Body of pancreas (tissue), 4 donors: ENCODE measurements around the gene ZNF747. TPM values are rescaled to one million over a fixed set of nuclear protein-coding genes. Genes with fewer than 3 reads are reported as not detected.
A peak's percentile ranks its signal among the peaks of the same experiment; 100 is the strongest.

ENCODE experiments used
- ATAC-seq: fragments of 150-250 bp; one replicate; pipeline ENCODE4 v1.9.1; 2016
- DNase-seq, 4 donors: peaks; one replicate each; pipeline ENCODE4 v3.0.0-alpha.2; 2019
- H3K27ac ChIP-seq, 4 donors: fragments of 200-600 bp; sonication (generic); 1 replicate in 3 of 4; 2 replicates in 1 of 4; pipeline versions ENCODE4 v1.5.1 to v1.6.1; 2016 to 2019; ENCODE audit warnings: mild to moderate bottlenecking in 1 of 4, mixed read lengths in 1 of 4, moderate library complexity in 1 of 4
- H3K27me3 ChIP-seq, 2 donors: fragments of 200-600 bp; sonication (generic); one replicate each; pipeline ENCODE4 v1.6.0; 2016; ENCODE audit warnings: mild to moderate bottlenecking in 1 of 2
- H3K36me3 ChIP-seq, 2 donors: fragments of 200-600 bp; sonication (generic); replicated peaks in 1 of 2; 2 replicates each; pipeline ENCODE4 v1.5.1; 2016; ENCODE audit warnings: low read depth in 2 of 2; ENCODE audit not compliant: insufficient read depth in 1 of 2
- H3K4me1 ChIP-seq: fragments of 200-600 bp; sonication (generic); one replicate; pipeline ENCODE4 v1.6.0; 2016
- H3K4me3 ChIP-seq, 2 donors: fragments of 200-600 bp; sonication (generic); 1 replicate in 1 of 2; 2 replicates in 1 of 2; pipeline ENCODE4 v1.5.1; 2016 to 2019
- H3K9me3 ChIP-seq, 3 donors: fragments of 200-600 bp; sonication (generic); 1 replicate in 2 of 3; 2 replicates in 1 of 3; pipeline ENCODE4 v1.5.1; 2016
- POLR2A ChIP-seq, 3 donors: fragments of 450-650 bp; IDR thresholded peaks; one replicate each; pipeline ENCODE4 v1.6.1; 2016; ENCODE audit warnings: antibody characterized with exemption in 3 of 3, mild to moderate bottlenecking in 2 of 3
- WGBS, 2 donors: methylation state at CpG; one replicate each; pipeline ENCODE4 v1.1.5; 2017; 5-methylcytosine and 5-hydroxymethylcytosine counted together
- intact Hi-C: fragments of 100-400 bp; cut with DNase I; formaldehyde crosslinking; loops from one replicate; pipeline ENCODE4 v1.15.1; 2023
- total RNA-seq, 2 donors: library from RNA; depleted of rRNA; stranded (reverse); fragments of >200 nt; gene quantifications; one replicate each; pipeline ENCODE4 v1.1.0, GENCODE V29; 2016
- TF ChIP-seq, protein P1 (sequence below), 7 experiments: fragments of 450-650 bp in 4 of 7; fragments of 200-600 bp in 3 of 7; sonication (generic) in 3 of 7; IDR thresholded peaks; one replicate each; pipeline ENCODE4 v1.5.1; 2016 to 2019; ENCODE audit warnings: antibody characterized with exemption in 7 of 7

Gene ZNF747
- total RNA-seq, 2 donors from 2014 or later = 10.2 to 11.4 TPM

DNA sequence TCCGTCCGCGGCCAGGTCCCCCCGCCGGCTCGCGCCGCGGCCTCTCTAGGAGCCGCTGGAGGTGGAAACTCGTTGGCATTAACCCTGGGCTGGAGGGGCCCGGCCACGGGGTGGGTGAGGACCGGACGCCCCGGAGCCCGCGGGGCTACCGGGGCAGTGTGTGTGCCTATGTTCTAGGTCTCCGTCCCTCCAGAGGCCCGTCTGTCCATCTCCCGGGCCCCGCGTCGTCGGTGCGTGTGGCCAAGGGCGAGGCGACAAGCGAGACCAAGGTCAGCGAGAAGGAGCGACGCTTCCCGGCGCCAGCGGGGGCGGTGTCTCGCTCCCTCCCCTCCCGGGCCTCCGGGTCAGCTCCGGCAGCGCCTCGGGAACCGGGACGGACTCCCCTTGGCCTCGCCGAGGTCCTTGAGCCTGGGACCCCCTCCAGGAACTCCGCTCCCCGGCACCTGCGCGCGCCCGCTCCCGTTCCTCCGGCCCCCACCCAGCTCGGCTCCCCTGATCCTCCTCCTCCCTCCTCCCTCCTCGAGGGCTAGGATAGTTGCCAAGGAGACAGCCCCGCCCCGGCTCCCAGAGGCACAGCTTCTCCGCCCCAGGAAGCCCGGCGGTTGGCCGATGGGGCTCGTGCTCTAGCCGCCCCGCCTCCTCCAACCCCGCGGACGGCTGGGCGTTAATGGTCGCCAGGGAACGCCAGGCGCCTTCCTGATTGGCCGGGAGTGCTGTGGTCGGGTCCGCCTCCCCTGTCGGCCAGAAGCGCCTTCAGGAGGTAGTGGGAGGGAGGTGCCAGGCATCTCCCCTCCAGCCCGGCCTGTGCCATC lies 7.6 kb downstream of the ZNF747 start:
- DNase-seq = peak; percentile 98 to 99 (median 99)
- intact Hi-C loops = no loop called here
- 0 to 1% methylated on average over 11 to 63 of the region's 79 CpGs for WGBS, 2 donors

DNA sequence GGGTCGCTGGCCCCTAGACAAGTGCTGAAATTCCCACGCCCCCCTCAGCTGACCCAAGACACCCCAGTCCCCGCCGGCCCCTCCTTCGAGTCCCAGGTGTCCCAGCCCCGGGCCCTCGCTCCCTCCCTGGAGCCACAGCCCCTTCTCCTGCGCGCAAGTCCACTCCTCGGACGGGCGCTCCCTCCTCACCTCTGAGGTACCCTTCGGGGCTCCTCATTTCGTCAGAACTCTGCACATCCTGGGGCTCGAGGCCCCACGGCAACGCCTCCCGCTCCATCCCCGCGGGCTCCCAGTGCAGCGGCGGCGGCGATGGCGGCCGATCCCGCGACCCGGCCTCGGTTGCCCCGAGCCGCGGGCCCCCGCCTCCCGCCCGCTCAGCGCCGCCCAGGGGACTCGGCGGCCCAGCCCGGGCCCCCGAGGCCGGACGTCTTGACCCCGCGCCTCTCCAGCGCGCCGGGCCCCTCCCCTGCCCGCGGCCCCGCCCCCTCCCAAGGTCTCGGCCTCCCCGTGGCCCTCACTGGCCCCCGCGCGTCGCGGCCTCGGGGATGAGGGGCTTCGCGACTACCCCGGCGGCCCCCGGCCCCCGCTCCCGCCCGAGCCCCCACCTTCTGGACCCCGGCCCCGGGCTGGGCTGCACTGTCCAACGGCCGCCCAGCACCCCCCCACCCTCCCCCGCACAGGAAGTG lies 8.4 kb downstream of the ZNF747 start, which contains the start of gene ZNF768:
TSS of gene ZNF768 (minus strand) at position 430 of the 686 bp plus-strand sequence. CDS start at position 277, 153 bp downstream.
- intact Hi-C loops = no loop called here

More for the DNA sequence above, 7.6 kb downstream of the ZNF747 start:
- peak overlapping the region; percentile 46 to 80 for H3K4me3 ChIP-seq
- no peaks in the 10 kb centered on the region for H3K9me3 ChIP-seq
- no peaks in the 10 kb centered on the region for H3K27me3 ChIP-seq
- ATAC-seq = peak; percentile 92
- peak; percentile 74 to 91 (median 87) for TF ChIP-seq POLR2A (IDR thresholded peaks at IDR 0.05)
- TF ChIP-seq, protein P1, sequence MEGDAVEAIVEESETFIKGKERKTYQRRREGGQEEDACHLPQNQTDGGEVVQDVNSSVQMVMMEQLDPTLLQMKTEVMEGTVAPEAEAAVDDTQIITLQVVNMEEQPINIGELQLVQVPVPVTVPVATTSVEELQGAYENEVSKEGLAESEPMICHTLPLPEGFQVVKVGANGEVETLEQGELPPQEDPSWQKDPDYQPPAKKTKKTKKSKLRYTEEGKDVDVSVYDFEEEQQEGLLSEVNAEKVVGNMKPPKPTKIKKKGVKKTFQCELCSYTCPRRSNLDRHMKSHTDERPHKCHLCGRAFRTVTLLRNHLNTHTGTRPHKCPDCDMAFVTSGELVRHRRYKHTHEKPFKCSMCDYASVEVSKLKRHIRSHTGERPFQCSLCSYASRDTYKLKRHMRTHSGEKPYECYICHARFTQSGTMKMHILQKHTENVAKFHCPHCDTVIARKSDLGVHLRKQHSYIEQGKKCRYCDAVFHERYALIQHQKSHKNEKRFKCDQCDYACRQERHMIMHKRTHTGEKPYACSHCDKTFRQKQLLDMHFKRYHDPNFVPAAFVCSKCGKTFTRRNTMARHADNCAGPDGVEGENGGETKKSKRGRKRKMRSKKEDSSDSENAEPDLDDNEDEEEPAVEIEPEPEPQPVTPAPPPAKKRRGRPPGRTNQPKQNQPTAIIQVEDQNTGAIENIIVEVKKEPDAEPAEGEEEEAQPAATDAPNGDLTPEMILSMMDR (IDR thresholded peaks at IDR 0.05) = peak in 6 of 7 experiments; percentile 21 to 52 (median 46)
- H3K27ac ChIP-seq = peak overlapping the region; percentile 99 to 100 (median 100)
- H3K4me1 ChIP-seq = peaks cover 32% of the 10 kb centered on the region
- H3K36me3 ChIP-seq = no peaks in the 10 kb centered on the region

DNA sequence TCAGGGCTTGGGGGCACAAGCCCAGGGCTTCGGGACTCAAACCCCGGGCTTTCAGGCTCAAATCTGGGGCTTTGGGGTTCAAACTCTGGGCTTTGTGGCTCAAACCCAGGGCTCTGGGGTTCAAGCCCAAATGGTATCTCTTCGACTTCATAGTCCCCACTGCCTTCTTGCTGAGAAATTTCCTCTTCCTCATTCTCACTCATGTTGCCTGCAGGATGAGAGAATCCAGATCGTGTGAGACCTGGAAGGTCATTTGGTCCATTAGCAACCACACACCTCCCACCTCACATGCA lies 8.9 kb downstream of the ZNF747 start:
- no peak for DNase-seq
- no peaks in the 10 kb centered on the region for H3K27me3 ChIP-seq
- no peak for TF ChIP-seq POLR2A (IDR thresholded peaks at IDR 0.05)
- TF ChIP-seq, protein P1 (IDR thresholded peaks at IDR 0.05) = no peak
- WGBS, 2 donors = 49 to 52% methylated on average over 4 of the region's 4 CpGs
- no peak for ATAC-seq
- H3K27ac ChIP-seq = peak overlapping the region; percentile 99 to 100 (median 100)
- H3K36me3 ChIP-seq = no peaks in the 10 kb centered on the region
- no peaks in the 10 kb centered on the region for H3K9me3 ChIP-seq
- peak overlapping the region in 1 of 2 donors; percentile 46 for H3K4me3 ChIP-seq
- peaks cover 32% of the 10 kb centered on the region for H3K4me1 ChIP-seq
- intact Hi-C loops = no loop called here

More for the DNA sequence above, 8.4 kb downstream of the ZNF747 start, which contains the start of gene ZNF768:
- no peaks in the 10 kb centered on the region for H3K27me3 ChIP-seq
- H3K27ac ChIP-seq = peak within 1 kb of the TSS; percentile 99 to 100 (median 100)
- no peaks in the 10 kb centered on the region for H3K9me3 ChIP-seq
- TF ChIP-seq, protein P1 (IDR thresholded peaks at IDR 0.05) = no peak
- TF ChIP-seq POLR2A (IDR thresholded peaks at IDR 0.05) = no peak
- ATAC-seq (peak; percentile 22), DNase-seq (peak; percentile 28 to 46 (median 35))
- peaks cover 32% of the 10 kb centered on the region for H3K4me1 ChIP-seq
- 0% methylated on average over 2 to 57 of the region's 73 CpGs for WGBS, 2 donors
- no peaks in the 10 kb centered on the region for H3K36me3 ChIP-seq
- peak within 1 kb of the TSS; percentile 46 to 80 for H3K4me3 ChIP-seq

DNA sequence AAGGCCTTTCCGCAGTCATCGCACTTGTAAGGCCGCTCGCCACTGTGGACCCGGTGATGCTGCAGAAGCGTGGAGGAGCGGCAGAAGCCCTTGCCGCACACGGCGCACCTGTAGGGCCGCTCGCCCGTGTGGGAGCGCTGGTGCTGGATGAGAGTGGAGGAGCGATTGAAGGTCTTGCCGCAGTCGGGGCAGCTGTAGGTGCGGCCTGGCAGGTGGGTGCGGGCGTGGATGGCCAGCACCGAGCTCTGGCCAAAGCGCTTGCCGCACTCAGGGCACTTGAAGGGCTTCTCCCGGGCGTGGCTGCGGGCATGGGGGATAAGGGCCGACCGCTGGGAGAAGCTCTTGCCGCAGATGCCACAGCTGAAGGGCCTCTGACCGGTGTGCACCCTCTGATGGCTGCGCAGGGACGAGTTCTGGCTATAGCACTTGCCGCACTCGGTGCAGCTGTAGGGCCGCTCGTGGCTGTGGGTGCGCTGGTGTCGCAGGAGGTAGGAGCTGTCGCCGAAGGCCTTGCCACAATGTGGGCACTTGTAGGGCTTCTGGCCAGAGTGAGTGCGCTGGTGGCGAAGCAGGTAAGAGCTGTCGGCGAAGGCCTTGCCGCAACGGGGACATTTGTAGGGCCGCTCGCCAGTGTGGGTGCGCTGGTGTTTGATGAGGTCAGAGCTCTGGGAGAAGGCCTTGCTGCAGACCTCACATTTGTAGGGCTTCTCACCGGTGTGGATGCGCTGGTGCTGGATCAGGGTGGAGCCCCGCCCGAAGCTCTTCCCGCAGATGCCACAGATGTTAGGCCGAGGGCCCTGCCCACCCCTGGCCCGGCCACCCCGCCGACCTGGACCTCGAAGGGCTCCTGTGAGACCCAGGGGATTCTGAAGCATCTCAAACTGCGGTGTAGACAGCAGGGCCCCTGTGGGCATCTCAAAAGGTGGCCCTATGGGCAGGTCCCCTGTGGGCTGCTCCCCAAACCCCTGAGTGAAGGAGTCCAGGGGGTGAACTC lies 9.8 kb downstream of the ZNF747 start:
- peaks cover 32% of the 10 kb centered on the region for H3K4me1 ChIP-seq
- H3K27ac ChIP-seq = no peak overlapping the region
- ATAC-seq = no peak
- H3K9me3 ChIP-seq = no peaks in the 10 kb centered on the region
- no peaks in the 10 kb centered on the region for H3K27me3 ChIP-seq
- H3K4me3 ChIP-seq = no peak overlapping the region
- intact Hi-C loops = loop anchor here (5.0 kb wide), 1 partner anchor 93 kb away; the partner anchor contains the start of gene DCTPP1
- WGBS, 2 donors = 93 to 95% methylated on average over 29 to 52 of the region's 60 CpGs
- H3K36me3 ChIP-seq = no peaks in the 10 kb centered on the region
- no peak for DNase-seq
- TF ChIP-seq POLR2A (IDR thresholded peaks at IDR 0.05) = no peak
- TF ChIP-seq, protein P1 (IDR thresholded peaks at IDR 0.05) = no peak
